Measurements from ENCODE around the gene PPP1R13L.

Gene PPP1R13L

DNA sequence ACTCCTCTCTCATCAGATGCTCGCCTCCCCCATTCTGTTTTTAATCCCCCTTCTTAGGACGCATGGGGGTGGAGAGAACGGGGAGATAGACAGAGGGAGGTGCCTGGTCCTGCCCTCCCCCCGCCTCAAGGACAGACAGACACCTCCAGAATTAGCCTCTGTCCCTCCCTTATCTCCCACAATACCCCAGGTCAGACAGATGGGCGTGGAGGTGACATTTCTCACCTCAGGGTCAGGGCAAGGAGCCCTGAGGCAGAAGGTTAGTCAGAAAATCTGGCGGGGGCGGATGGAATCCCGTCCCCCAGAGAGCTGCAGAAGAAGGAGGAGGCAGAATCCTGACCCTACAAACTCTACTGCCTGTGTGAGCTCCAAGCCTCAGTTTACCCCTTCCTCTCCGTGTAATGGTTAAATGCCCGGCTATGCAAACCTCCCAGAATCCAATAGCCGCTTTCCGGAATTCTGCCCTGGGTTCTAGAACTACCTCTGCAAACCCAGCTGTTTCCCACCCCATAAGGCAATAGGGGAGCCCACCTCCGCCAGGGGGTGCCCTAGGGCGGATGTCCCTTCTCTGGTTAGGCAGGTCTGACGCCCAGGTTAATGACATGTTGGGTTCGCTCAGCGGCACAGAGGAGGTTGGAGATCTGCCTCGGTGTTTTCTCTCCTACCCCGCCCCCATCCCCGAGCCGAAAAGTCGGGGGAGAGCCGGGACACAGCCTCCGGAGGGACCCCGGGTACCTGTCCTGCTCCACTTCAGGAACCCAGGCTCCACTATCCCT, 900 bp downstream of the PPP1R13L start:
- TF ChIP-seq, protein P1, sequence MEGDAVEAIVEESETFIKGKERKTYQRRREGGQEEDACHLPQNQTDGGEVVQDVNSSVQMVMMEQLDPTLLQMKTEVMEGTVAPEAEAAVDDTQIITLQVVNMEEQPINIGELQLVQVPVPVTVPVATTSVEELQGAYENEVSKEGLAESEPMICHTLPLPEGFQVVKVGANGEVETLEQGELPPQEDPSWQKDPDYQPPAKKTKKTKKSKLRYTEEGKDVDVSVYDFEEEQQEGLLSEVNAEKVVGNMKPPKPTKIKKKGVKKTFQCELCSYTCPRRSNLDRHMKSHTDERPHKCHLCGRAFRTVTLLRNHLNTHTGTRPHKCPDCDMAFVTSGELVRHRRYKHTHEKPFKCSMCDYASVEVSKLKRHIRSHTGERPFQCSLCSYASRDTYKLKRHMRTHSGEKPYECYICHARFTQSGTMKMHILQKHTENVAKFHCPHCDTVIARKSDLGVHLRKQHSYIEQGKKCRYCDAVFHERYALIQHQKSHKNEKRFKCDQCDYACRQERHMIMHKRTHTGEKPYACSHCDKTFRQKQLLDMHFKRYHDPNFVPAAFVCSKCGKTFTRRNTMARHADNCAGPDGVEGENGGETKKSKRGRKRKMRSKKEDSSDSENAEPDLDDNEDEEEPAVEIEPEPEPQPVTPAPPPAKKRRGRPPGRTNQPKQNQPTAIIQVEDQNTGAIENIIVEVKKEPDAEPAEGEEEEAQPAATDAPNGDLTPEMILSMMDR (IDR thresholded peaks at IDR 0.05; ENCODE audit: borderline replicate concordance, insufficient read depth, low read depth, low read length) = peak; percentile 79
- peak overlapping the region; percentile 82 for H3K4me3 ChIP-seq (ENCODE audit: low read depth, low read length)

DNA sequence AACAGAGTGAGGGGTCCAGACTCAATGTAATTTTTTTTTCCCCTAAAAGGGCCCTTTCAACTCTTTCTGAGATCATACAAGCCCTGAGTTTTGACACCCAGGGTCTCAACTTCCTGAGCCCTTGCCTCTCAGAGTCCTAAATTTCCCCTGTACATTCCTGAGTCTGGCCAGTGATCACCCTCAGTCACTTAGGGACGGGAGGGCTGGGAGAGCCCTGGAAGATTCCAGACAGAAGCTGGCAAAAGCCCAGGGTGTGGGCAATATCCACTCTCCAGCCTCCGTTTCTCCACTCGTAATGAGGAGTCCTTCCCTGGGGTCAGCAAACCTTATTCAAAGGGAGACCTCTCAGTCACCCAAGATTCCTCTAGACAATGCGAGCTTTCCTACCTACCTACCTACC, 1.6 kb downstream of the PPP1R13L start:
- no peak overlapping the region for H3K4me3 ChIP-seq (ENCODE audit: low read depth, low read length)
- TF ChIP-seq, protein P1 (IDR thresholded peaks at IDR 0.05; ENCODE audit: borderline replicate concordance, insufficient read depth, low read depth, low read length) = no peak

DNA sequence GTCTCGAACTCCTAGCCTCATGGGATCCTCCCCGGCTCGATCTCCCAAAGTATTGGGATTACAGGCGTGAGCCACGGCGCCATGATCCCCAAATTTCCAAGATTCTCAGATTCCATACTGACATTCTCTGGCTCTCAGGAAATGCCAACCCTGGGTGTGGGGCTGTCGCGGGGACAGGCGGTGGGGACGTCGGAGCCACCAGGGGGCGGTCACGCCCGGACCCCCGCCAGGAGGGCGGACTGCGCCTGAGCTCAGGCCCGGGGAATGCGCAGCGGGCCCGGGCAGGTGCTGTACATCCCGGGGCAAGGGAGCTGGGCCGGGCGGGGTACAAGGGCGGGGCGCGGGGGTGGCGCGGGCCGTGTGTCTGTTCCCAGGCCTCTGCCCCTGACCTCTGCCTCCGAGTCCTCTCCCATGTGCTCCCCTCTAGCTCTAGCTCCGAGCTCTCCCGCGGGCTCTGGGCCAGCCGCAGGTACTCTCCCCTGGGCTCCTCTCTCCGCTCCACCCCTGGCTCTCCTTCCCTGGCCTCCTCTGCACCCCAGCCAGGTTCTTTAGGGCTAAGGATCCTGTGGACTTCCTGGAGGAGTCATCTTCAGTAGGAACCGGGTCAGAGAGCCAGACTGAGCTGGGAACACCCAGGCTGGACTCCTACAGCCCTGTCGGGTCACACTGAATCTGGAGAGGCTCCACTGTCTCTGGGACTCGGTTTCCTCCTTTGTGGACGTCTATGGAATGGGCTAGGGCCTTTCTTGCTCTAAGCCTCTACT, 2.4 kb downstream of the PPP1R13L start:
- TF ChIP-seq, protein P1 (IDR thresholded peaks at IDR 0.05; ENCODE audit: borderline replicate concordance, insufficient read depth, low read depth, low read length) = peak; percentile 55; the same call in 1 of the 2 replicates
- no peak overlapping the region for H3K4me3 ChIP-seq (ENCODE audit: low read depth, low read length)

DNA sequence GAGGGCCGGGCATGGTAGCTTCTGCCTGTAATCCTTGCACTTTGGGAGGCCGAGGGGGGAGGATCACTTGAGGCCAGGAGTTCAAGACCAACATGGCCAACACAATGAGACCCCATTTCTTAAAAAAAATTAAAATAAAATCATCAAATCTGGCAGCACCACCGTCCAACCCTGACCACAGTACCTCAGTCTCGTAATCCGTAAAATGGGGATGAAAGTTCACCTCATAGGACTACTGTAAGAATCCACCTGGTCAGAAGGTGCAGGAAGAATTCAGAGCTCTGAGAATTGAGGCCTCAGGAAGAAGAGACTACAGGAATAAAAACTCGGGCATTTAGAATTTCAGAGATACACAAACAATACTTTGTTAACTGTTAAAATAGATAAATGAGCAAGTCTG, 3.1 kb downstream of the PPP1R13L start:
- TF ChIP-seq, protein P1 (IDR thresholded peaks at IDR 0.05; ENCODE audit: borderline replicate concordance, insufficient read depth, low read depth, low read length) = no peak
- no peak overlapping the region for H3K4me3 ChIP-seq (ENCODE audit: low read depth, low read length)

DNA sequence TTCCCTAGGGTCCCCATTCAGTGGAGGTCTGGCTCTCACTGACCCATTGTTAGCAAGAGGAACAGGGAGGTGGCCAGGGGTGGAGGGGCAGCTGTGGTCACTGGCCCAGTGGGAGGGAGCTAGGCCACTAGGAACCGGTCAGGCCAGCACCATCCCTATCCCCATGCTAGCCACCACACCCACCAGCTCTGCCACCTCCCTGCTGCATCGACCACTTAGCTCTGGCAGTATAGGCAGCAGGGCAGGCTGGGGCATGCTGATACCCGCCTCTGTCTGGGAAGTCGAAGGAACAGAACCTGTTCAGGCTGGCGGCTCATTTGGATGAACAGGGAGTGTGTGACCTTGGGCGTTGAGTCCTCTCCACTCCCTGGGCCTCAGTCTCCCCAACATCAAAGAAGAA, 4.7 kb downstream of the PPP1R13L start:
- TF ChIP-seq, protein P1 (IDR thresholded peaks at IDR 0.05; ENCODE audit: borderline replicate concordance, insufficient read depth, low read depth, low read length) = no peak
- no peak overlapping the region for H3K4me3 ChIP-seq (ENCODE audit: low read depth, low read length)

DNA sequence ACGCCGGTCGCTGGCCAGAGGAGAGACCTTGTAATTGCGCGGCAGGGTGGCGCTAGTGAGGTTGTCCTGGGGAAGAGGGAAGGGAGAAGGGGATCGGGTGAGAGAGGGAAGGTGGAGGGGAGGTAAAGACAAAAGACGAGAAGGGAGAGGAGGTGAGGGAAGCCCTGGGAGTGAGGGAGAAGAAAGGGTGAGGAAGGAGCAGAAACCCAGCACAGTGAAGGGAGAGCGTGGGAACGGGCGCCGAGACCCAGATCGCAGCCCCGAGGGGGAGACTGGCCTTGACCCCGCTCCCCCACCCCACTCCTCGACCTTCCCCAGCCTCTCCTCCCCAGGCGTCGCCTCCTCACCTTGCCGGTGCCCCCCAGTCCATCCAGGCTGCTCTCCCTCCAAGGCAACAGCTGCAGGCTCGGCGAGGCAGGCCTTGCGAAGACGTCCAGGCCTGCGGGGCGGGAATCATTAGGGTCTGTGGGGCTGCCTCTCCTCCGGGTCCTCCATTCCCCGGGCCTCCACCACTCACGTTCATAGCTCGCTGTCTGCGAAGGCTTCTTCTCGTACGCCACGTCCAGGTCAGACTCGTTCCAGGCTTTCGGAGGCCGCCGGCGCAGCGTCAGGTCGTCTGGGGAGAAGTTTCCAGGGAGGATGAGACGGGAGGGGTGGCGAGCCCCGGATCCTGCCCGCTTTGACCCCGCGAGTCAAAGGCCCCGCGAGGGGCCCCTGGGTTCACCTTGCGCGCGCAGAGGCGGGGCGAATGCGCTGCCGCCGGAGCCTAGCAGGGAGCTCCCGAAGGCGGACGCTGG, 8.8 kb downstream of the PPP1R13L start:
- TF ChIP-seq, protein P1 (IDR thresholded peaks at IDR 0.05; ENCODE audit: borderline replicate concordance, insufficient read depth, low read depth, low read length) = no peak
- no peak overlapping the region for H3K4me3 ChIP-seq (ENCODE audit: low read depth, low read length)

Measured in GM12875 (cell line).